Stimulated activated CD4-positive, alpha-beta T cell treated with anti-CD3 and anti-CD28 coated beads, Interleukin-2, amount 100 ng/mL, for 48 hours (primary cell): ENCODE measurements around the gene C10orf62.

Experiments
- DNase-seq, 2 donors: peaks; one replicate each; pipeline ENCODE4 v3.0.0-alpha.2; 2020

Gene C10orf62

DNA sequence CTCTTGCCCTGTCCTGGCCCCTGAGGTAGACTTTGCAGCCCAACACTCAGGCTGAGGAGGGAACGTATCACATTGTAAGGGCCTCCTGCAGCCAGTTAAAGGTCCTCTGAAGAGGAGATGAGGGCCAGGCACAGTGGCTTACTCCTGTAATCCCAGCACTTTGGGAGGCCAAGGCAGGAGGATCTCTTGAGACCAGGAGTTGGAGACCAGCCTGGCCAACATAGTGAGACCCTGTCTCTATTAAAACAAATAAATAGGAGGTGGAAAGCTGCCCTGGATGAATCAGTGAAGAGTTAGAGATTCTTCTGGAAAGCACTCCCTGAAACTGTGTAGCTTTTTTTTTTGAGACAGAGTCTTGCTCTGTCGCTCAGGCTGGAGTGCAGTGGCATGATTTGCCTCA lies 2.3 kb upstream of the C10orf62 start:
- no peak for DNase-seq

DNA sequence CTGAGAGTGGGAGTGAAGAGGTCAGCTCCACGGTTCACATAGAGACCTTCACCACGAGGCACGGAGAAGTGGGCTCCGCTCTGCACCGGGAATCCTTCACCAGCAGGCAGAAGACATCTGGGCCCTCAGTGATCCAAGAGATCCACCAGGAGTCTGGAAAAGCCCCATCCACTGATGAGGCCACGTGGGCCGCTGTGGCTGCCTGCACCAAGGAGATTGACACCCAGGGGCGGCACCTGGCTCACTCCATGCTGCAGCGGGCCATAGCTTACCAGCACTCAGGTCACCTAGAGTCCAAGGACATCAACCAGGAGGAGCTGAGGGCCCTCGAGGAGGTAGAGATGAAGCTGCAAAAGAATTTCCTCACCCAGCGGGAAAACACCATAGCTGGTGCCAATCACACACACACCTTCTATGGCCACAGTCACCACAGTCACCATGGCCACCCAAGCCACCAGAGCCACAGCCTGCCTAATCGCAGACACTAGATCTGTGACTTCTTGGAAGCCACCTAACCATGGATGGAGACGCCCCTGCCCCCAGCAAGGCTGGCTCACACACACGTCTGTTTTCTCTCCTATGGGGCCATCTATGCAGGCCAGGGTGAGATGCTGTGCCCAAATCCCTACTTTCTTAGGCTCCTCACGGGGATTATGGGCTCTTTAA lies 694 bp downstream of the C10orf62 start:
- no peak for DNase-seq

DNA sequence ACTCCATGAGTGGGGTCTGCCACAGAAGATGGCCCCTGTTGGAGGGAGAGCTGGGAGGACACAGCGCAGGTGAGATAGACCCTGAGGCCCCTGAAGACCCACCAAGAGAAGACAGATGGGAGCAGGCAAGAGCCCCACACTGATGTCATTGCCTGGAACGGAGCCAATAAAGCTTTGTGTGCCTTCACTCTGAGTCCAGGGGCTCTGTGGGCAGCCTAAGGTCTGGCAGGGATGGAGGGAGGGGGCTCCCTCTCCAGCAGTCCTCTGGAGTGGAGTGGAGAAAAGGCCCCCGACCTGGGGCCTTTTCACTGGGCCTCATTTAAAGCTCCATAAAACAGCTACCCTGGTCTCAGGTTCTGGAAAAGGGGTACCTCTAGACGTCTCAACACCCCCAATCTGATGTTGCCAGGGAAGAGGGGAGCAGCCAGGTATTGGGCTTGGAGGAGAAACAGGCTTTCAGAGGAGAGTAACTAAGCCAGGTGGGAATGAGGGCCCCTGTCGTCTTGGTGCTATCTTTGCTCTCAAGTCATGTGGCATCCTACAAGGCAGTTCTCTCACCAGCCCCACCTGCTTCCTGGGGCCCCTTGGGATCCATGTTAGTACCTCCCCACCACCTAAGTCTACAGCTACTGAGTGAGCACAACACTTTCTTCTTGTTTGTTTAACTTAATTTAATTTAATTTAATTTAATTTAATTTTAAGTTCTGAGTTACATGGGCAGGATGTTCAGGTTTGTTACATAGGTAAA lies 1.4 kb downstream of the C10orf62 start:
- DNase-seq = no peak

DNA sequence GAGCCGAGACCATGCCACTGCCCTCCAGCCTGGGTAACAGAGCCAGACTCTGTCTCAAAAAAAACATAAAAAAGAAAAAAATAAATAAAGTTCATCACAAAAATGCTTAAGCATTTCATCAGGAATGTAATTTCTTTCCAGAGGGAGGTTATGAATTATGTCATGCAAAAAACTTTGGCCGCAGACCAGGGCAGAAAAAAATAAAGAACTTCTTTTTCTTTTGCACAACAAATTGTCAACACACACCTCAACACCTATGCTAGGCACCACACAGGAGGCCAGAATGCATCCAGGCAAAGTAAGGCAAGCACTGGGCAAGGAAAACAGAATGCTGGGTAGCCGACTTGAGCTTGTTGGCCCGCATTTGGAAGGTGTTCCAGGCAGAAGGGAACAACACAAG lies 3.9 kb downstream of the C10orf62 start:
- DNase-seq = no peak

DNA sequence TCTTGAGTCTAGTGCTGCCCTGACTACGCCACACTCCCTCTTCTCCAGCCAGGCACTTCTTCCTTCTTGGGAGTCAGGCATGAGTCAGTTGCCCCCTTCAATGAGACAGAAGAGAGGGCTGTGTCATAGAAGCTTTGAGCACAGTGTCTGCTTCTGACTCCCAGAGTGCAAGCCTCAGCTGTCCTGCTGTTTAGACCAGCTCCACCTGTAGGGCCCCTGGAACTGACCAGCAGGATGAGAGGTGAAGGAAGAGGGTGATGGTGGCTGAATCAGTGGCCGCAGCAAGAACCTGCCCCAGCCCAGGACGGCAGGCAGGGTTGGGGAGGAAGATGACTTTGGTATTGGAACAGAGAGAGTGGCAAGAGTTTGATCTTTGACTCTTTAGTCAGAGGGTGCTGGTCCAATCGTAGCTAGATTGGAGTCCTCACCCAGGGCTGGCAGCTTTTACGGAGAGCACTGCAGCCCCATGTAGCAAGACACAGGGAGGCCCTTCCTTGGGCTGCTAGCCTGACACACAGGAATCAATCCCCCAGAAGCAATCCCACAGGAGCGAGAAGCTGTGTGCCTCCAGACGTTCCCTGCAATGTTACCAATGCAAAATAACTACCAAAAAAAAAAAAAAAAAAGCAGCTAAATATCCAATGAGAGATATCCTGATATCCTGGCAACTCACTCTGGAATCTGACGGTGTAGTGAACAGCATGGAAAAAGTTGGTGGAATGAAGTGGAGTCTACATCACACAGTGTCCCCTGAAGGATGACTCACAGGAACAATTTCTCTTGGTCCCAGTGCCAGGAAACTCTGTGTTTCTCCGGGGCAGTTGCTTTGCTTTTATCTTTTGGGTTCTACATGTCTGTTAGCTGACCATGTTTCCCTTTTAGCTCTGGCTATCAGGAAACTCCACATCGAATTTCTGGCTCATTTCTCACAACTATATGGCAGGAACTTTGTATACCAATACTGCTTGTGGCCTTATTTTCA lies 6.9 kb downstream of the C10orf62 start:
- no peak for DNase-seq

DNA sequence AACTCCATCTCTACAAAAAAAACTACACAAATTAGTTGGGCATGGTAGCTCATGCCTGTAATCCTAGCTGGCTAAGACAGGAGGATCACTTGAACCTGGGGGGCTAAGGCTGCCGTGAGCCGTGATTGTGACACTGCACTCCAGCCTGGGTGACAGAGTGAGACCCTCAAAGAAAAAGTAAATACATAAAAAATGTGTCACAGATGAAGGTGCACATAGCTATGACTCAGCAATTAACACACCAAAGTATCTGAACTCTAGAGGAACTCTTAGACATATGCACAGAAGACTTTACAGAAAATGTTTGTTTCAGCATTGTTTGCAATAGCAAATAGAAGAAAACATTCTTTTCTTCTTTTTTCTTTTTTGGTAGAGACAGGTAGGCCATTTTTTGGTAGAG lies 8.3 kb downstream of the C10orf62 start:
- DNase-seq = no peak

DNA sequence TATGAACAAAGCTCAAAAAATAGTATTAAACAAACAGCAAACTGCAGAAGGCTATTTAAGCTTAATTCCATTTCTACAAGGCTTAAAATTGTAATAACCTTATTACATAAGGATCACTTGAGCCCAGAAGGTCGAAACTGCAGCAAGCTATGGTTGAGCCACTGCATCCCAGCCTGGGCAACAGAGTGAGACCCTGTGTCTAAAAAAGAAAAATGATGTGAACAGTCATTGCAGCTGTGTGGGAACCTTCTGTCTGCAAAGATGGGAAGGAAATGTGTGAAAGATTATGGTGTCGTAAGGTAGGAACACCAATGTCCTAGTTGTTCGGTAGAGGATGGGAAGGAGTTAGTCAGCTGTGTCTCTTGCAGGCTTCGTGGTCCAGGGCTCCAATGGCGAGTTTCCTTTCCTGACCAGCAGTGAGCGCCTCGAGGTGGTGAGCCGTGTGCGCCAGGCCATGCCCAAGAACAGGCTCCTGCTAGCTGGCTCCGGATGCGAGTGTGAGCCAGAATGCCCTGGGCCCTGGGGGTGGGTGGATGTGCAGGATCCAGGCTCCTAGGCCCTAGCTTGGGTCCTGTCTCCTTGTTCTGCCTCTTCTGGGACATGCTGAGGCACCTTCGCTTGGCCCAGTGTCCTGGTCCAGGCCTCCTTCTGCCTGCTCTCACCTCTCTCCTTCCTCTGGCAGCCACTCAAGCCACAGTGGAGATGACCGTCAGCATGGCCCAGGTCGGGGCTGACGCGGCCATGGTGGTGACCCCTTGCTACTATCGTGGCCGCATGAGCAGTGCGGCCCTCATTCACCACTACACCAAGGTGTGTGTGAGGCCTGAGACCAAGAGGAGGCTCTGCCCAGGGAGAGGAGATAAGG lies 9.1 kb downstream of the C10orf62 start:
- DNase-seq = no peak

DNA sequence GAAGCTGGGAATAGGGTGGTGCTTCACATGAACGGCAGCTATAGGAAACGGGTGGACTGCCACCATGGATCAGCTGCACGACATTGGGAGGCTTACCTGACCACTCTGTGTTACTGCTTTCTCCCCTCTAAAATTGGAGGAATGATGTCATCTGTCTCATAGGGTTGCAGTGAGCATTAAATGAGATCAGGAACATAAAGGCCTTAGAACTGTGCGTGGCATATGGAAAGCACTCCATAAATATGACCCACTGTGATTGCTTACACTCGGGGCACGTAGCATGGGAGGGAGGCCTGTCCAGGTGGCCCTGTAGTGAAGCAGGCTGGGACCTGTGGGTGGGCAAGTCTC lies 9.7 kb downstream of the C10orf62 start:
- DNase-seq = no peak

DNA sequence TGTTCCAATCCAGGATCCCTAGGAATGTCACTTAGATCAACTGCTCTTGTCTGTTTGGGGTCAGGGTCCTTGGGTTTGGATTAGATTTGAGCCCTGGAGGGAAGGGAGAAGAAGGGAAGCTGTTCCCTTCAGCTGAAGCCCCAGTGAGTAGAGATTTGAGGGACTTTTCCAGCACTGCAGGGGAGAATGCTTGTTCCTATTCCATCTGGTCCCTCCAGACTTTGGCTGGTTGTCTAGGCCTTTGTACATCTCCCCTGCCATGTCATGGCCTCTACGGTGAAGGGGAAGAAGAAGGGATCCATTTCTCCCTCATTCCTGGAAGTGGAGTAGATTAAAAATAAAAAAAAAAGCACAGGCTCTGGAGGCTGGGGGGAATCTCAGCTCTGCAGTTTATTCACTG lies 11.1 kb downstream of the C10orf62 start:
- no peak for DNase-seq

DNA sequence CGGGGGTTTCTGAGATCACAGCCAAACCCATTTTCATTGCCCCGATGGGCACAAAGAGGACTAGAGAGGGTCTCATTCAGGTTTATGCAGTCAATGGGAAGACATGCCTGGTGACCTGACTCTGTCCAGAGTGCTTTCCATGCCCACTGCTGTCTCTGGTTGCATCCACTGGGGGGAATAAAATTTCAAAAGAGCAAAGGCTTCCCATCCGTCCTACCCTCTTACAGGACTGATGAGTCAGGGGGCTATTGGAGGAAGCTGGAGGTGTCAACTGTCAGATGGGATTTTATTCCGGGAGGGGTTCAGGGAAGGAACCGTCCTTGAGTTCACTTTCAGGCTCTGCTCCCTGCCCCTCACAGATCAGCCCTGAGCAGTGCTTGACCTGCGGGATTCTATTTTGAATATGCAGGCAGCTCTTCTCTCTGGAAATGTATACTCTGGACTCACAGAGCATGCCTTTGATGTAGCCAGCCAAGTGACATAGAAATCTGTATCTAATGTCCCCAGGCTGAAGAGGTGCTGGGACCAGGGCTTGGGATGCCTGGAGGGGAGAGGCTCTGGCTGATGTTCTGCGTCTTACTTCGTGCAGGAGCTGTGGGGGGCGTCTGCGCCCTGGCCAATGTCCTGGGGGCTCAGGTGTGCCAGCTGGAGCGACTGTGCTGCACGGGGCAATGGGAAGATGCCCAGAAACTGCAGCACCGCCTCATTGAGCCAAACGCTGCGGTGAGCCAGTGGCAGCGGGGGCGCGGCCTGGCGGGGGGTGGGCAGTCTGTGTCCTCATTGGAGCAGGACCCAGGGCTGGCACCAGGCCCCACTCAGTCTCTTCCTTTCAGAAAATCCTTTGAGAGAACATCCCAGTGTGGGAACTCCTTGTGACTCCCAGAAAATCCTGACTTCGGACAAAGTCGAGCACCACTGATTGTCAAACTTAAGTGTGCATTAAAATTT lies 12.0 kb downstream of the C10orf62 start:
- DNase-seq = no peak

DNA sequence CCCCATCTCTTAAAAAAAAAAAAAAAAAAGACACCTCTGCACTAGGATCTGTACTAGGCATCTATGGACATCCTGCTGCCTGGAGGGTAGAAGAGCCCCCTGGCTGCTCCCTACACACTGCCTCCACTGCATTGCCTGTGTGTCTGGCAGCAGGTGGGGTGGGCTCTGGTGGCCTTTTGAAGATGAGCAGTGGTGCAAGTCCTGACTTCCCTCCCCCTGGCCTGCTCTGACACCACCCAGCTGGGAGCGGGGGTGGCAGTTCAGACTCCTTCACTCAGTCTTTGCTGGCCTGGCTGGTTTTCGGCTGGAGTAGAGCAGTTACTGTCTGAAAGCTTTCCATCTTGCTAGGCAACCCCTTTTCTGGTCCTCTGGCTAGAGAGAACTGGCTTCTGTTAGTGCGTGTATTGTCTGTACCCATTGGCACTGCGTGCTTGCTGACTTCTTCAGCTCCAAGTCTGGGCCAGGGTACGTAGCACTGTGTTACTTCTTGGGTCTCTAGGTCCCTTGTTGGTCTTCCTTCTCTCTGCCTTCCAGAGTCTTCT lies 17.6 kb downstream of the C10orf62 start:
- DNase-seq = no peak

DNA sequence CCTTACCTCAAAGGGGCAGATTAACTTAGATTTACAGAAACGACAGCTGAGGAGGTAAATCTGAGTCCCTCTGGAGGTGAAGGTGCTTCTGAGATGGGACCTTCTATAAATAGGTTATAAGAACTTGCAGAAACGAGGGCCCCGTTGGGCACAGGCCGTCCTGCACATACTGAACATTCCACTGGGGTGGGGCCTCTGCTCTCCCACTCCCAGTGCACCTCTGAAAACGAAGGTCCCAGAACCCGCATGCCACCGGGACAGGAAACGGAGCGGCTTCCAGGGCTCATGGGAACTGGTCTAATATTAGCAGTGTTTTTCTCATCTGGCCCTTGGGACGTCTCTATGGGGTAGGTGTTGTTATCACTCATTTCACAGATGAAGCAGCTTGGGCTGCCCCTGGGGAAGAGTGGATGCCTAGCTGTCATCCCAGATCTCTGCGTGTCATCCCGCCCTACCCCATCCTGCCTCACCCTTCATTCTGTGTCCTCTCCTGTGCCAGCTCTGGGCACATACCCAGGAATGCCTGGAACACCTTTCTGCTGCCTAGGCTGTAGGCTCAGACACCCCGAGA lies 19.6 kb downstream of the C10orf62 start:
- no peak for DNase-seq

DNA sequence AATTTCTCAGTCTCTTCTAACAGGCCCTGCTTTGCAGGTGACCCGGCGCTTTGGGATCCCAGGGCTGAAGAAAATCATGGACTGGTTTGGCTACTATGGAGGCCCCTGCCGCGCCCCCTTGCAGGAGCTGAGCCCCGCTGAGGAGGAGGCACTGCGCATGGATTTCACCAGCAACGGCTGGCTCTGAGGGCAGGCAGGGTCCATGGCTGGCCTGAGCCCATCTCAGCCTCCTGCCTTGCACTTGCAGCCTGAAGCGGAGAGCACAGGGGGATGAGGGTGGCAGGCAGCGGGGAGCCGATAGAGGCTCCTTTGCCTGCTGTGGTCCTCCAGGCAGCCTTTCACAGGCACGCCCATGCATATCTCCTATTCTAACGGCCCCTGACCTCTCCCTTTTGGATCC lies 22.0 kb downstream of the C10orf62 start:
- no peak for DNase-seq

DNA sequence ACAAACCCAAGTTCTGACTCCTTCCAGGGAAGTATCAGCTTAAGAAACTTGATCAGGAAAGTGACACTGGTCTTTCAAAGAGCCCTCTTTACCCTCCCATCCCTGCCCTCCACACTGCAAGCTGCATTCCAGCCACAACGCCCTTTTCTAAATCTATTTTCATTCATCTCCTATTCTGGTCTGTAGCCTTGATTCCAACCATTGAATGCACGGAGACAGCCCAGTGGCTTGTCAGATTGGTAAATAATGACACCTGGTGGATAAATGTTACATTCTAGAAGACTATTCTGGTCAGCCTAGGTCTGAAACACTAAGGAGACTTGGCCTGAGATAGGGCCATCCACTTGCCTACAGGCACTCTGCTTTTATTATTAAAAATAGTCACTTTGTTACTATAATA lies 22.9 kb downstream of the C10orf62 start:
- DNase-seq = no peak

DNA sequence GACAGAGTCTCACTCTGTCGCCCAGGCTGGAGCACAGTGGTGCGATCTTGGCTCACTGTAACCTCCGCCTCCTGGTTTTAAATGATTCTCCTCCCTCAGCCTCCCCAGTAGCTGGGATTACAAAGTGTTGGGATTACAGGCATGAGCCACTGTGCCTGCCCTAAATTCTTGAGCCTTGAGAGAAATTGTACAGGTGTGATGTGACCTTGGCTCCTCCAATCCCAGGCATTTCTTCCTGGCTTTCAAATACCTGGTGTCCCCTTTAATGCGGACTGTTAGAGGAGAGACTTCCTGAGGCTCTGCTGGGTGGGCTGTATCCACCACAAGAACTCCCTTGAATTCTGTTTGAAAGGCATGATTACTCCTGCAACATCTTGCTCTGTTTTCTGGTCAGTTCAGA lies 28.8 kb downstream of the C10orf62 start:
- no peak for DNase-seq

DNA sequence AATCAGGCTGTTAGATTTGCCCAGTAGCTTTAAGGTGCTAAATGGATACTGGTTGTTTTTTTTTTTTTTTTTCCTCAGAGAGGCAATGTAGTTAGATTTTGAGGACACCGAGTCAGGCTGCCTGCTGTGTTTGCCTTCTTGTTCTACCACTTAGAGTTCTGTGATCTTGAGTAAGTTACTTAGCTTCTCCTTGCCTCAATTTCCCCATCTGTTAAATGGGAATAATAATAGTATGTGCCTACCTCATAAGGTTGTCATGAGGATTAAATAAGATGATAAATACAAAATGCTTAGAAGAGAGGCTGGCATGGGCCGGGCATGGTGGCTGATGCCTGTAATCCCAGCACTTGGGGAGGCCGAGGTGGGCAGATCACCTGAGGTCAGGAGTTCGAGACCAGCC lies 29.2 kb downstream of the C10orf62 start:
- DNase-seq = no peak

DNA sequence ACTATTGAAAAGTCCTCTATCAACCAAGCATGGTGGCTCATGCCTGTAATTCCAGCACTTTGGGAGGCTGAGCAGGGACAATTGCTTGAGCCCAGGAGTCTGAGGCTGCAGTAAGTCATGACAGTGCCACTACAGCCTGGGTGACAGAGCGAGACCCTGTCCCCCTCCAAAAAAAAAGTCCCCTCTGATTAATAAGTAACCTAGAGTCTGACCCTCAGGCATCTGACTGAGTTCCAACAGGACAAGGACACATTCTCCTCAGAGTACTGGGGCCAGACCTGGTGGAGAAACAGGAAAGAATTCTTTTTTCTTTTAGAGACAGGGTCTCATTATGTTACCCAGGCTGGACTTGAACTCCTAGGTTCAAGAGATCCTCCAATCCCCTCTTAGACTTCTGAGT lies 33.8 kb downstream of the C10orf62 start:
- no peak for DNase-seq

DNA sequence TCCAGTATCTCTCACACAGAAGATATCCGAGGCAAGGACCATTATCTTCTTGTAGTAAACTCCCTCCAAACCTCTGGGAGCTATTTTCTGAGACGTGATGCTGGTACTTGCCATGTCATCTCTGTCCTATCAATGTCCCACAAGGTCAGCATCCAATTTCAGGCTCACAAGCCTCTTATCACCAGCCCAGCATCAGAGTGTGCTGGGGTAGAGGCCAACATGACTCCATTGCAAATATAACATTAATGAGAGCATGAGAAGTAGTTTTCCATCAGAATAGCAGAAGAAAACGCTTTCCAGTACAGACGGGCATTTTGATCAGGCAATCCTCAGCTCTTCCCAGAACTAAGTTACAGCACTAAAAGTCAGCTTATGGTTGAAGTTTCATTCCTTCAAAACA lies 38.2 kb downstream of the C10orf62 start:
- DNase-seq = no peak

DNA sequence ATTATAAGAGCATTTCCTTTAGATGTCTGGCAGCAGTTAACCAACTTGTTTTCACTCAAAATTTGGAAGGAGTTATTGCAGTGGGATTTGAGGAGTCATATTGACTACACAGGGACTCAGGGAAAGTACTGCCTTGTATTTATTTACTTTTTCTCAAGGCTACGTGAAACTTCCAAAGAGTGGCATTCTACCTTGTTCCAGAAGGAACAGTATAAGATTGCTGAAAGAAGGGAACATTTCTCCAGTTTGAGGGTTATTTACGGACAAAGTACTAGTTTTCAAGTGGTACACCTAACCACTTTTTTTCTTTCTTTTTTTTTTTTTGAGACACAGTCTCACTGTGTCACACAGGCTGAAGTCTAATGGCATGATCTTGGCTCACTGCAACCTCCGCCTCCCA lies 38.7 kb downstream of the C10orf62 start:
- DNase-seq = no peak

DNA sequence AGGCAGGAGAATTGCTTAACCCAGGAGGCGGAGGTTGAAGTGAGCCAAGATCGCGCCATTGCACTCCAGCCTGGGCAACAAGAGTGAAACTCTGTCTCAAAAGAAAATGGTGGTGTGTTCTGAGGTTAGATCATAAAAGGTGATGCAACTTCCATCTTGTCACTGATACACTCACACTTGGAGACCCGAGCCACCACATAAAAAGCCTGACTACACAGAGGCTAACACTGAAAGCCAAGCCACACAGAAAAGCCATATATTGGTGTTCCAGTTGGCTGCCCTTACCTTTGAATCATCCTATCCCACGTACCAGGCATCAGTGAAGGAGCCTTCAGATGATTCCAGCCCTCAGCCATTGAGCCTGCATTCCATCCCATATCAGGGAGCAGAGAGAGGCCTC lies 39.8 kb downstream of the C10orf62 start:
- DNase-seq = no peak

DNA sequence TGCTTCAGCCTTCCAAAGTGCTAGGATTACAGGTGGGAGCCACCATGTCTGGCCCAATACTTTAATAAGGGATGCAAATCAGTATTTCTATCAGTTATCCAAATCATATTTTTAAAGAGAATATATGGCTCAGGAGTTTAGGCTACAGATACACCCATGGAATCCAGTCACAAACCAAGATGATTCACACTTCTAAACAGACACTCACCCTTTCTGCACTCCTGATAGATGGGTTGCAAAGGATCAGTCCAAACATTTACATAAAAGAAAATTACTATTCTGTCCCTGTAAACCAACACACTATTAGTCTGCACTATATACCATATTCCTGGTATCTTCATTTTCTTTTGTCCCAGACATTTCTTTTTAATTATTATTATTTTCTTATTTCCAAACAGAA lies 41.6 kb downstream of the C10orf62 start:
- no peak for DNase-seq
